GM18502 (cell line): ENCODE data around the gene CBX8.
"Not testable (repeated sequence)": the region's sequence is repeated elsewhere in the genome, so short reads cannot be mapped to it uniquely, and the experiment has no call there.

ENCODE experiments used
- ATAC-seq: cut with Tn5 transposase; IDR thresholded peaks from one replicate; pipeline ENCODE4 v1.9.1; 2021; ENCODE audit warnings: mild to moderate bottlenecking; ENCODE audit not compliant: unreplicated experiment, poor library complexity

The CBX8 gene

GRCh38 chr17:79783891-79784290 lies 13.0 kb downstream of the CBX8 start:
- ATAC-seq = no peak

- no peak for ATAC-seq
Measured at GRCh38 chr17:79781736-79782575, 14.9 kb downstream of the CBX8 start.

- no peak for ATAC-seq
Measured at GRCh38 chr17:79781012-79781650, 15.7 kb downstream of the CBX8 start.

- ATAC-seq = no peak
Measured at GRCh38 chr17:79779661-79780365, 17.1 kb downstream of the CBX8 start.

GRCh38 chr17:79779084-79779529 lies 17.8 kb downstream of the CBX8 start:
- no peak for ATAC-seq

GRCh38 chr17:79778504-79779083 lies 18.3 kb downstream of the CBX8 start:
- ATAC-seq = peak; percentile 19

- ATAC-seq = peak; percentile 64
Measured at GRCh38 chr17:79777894-79778503, 18.9 kb downstream of the CBX8 start, which contains the start of gene CBX2. Gene CBX2 (plus strand): TSS chr17:79778148. CDS start chr17:79778236, 88 bp downstream.

GRCh38 chr17:79777120-79777893 lies 19.6 kb downstream of the CBX8 start:
- ATAC-seq = peak; percentile 32

GRCh38 chr17:79776376-79777119 lies 20.3 kb downstream of the CBX8 start:
- no peak for ATAC-seq

GRCh38 chr17:79775632-79776031 lies 21.2 kb downstream of the CBX8 start:
- no peak for ATAC-seq

- ATAC-seq = no peak
Measured at GRCh38 chr17:79774561-79774975, 22.3 kb downstream of the CBX8 start.

- ATAC-seq = not testable (repeated sequence)
Measured at GRCh38 chr17:79772726-79773125, 24.2 kb downstream of the CBX8 start.

GRCh38 chr17:79771276-79771675 lies 25.6 kb downstream of the CBX8 start:
- ATAC-seq = no peak

- ATAC-seq = no peak
Measured at GRCh38 chr17:79769570-79770506, 27.0 kb downstream of the CBX8 start.

- ATAC-seq = no peak
Measured at GRCh38 chr17:79765708-79766107, 31.2 kb downstream of the CBX8 start.

GRCh38 chr17:79761894-79762589 lies 34.8 kb downstream of the CBX8 start:
- ATAC-seq = no peak
